K562 (cell line): ENCODE measurements around the gene TNIP2.

ENCODE experiments used
- CCAR2 ChIP-seq: fragments of 200-400 bp; formaldehyde crosslinking; IDR thresholded peaks from 2 replicates; pipeline ENCODE4 v1.6.1; 2017; ENCODE audit warnings: mild to moderate bottlenecking, low read depth, low read length
- CEBPB ChIP-seq: fragments of 450-650 bp; IDR thresholded peaks from 2 replicates; pipeline ENCODE4 v1.6.1; 2016; ENCODE audit warnings: missing genetic modification characterization, missing compliant biosample characterization
- E2F8 ChIP-seq: fragments of 450-650 bp; IDR thresholded peaks from 2 replicates; pipeline ENCODE4 v1.7.1; 2018; ENCODE audit warnings: mild to moderate bottlenecking, low read depth; ENCODE audit not compliant: partially characterized antibody
- IRF1 ChIP-seq: sonication (generic); formaldehyde crosslinking; IDR thresholded peaks from 2 replicates; pipeline ENCODE4 v1.8.0; 2022; ENCODE audit warnings: missing genetic modification reagents, mild to moderate bottlenecking, borderline replicate concordance
- POLR2AphosphoS5 ChIP-seq: IDR thresholded peaks from 2 replicates; pipeline ENCODE4 v1.6.1; 2011; ENCODE audit warnings: mild to moderate bottlenecking, low read depth, low read length, moderate library complexity; ENCODE audit not compliant: control insufficient read depth, insufficient read depth
- RCOR1 ChIP-seq, 2 experiments: IDR thresholded peaks; 2 replicates each; pipeline ENCODE4 v1.6.1; 2012; ENCODE audit warnings: low read depth in 2 of 2, low read length in 2 of 2, borderline replicate concordance in 1 of 2, improper control_type of control experiment in 1 of 2
- SNAPC5 ChIP-seq: fragments of 250-450 bp; sonication (Bioruptor Pico); IDR thresholded peaks from 2 replicates; pipeline ENCODE4 v1.8.0; 2021; ENCODE audit warnings: moderate library complexity, mild to moderate bottlenecking, inconsistent platforms
- TBP ChIP-seq: optimal IDR thresholded peaks from 2 replicates; pipeline ENCODE3; 2011; ENCODE audit warnings: low read depth, low read length, improper control_type of control experiment
- ZNF644 ChIP-seq: fragments of 200-800 bp; sonication (Bioruptor generic); IDR thresholded peaks from 2 replicates; pipeline ENCODE4 v1.6.1; 2016; ENCODE audit warnings: low read depth, missing genetic modification characterization, missing compliant biosample characterization
- ZNF785 ChIP-seq: fragments of 250-450 bp; sonication (Bioruptor Pico); IDR thresholded peaks from 2 replicates; pipeline ENCODE4 v1.4.0; 2020; ENCODE audit warnings: mild to moderate bottlenecking

- TF ChIP-seq E2F8, result no peak
- no peak for TF ChIP-seq POLR2AphosphoS5
- no peak for TF ChIP-seq ZNF644 (tag)
- TF ChIP-seq SNAPC5, result no peak
- TF ChIP-seq TBP, result no peak
- no peak for TF ChIP-seq RCOR1 (IDR thresholded peaks at IDR 0.05; ENCODE audit: borderline replicate concordance in 1 of 2, low read depth in 2 of 2, low read length in 2 of 2)
- no peak for TF ChIP-seq ZNF785
- TF ChIP-seq CCAR2, result no peak
- TF ChIP-seq IRF1 (CRISPR knock-in tag), result no peak
- no peak for TF ChIP-seq CEBPB (tag)
Observed at GRCh38 chr4:2732526-2732925, 23.6 kb downstream of the TNIP2 start.
